NCI-H1694 treated with DMSO at 0.1 percent for 48 hours (cell line): ENCODE results near the gene STK10.

Experiments used
- DNase-seq: peaks from one replicate; lab custom pipeline; 2025; lab: John Stamatoyannopoulos, UW

The STK10 gene

DNA sequence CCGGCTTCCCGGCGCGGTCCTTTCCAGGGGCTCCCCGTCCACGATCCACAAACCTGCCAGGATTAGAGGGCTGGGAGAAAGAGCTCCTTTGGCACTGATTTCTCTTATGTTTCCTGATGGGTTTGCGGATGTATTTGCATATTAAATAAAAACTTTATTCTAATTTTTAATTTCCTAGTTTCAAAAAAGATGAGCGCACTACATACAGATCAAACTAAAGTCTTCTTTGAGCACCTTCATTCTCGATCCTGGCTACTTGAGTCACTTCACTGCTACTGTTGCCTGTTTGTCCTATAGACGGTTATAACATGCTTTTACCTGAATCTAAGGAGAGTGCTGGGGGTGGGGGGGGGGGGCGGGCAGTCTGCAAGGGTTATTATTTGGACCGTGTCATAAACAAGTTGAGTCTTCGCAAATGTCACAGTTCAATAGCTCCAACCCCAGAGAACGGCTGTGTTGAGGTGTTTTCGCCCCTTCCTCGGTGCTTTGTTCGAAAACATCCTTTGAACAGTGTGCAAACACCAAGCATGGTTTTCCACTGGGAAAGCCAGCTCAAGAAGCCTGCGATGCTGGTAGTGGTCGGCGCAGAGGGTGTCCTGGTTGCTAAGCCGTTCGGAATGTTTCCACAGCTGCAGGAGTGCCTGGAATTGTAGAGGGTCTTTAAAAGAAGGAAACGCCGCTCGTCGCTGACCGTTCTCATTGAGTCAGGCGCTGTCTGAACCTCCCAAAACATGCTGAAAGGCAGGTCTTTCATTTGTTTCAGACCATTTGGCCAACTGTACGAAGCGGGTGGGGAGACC lies 1.1 kb upstream of the STK10 start:
- DNase-seq, result no peak

DNA sequence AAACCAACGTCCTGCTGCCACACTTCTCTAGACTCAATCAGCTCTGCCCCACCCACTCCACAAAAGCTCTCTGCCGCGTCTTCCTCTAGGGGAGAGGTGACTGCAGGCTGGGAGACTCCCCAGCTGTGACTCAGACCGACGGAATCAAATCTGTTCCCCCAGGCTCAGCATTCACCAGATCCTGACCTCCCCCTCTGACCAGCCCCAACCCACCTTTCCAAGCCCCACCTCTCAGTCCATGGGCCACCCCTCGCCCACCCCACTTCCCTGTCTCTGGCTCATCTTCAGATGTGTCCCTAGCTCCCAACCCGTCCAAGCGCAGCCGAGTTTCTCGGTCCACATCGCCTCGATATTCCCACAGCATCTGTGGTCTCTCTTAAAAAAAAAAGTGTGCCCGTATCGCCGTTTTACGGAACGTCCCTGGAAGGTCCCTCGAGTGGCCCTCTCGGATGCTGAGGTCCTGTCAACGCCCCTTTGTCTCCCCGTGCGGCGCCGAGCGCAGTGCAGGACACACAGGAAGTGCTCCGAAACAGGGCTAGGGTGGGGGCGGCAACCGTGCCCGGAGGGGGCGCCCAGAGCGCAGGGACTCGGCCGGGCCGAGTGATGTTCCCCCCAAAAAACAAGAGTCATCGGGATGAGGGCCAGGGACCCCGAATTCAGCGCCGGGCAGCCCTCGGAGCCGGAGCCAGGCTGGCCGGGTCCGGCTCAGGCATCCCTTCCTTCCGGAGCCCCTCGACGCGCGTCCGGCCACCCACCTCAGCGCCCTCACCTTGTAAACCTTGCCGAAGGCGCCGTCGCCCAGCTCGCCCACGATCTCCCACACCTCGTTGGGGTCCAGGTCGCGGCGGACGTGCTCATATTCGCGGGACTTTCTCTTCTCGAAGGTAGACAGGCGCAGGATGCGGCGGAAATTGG lies 649 bp downstream of the STK10 start:
- no peak for DNase-seq

- no peak for DNase-seq
Measured at GRCh38 chr5:172186114-172186695, 1.8 kb downstream of the STK10 start.

GRCh38 chr5:172185096-172185461 lies 2.9 kb downstream of the STK10 start:
- DNase-seq, result no peak

DNA sequence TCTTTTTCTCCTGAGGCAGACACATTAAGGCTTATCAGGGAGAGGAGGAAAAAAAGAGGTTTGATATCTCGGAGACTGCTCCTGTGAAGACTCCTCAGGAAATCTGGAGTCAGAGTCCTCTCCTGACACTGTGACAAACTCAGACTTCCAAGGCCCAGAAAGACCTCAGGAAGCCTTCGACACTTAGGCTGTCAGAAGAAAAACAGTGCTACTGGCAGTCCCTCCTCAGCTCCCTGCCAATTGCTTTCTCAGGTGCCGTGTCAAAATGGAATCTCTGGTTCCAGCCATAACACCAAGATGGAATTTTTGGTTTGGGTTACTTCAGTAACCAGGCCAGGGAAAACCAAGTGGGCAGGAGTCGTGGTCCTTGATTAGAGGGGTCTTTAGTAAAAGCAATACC lies 4.1 kb downstream of the STK10 start:
- no peak for DNase-seq

DNA sequence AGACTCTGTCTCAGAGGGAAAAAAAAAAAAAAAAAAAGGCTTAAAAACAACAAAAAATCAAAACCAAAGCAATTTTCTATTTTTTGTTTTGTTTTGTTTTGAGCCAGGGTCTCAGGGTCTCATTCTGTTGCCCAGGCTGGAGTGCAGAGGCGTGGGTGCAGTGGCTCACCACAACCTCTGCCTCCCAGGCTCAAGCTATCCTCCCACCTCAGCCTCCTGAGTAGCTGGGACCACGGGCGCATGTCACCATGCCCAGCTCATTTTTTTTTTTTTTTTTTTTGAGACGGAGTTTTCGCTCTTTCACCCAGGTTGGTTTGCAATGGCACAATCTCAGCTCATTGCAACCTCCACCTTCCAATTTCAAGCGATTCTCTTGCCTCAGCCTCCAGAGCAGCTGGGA lies 5.7 kb downstream of the STK10 start:
- no peak for DNase-seq

GRCh38 chr5:172180936-172181335 lies 7.1 kb downstream of the STK10 start:
- no peak for DNase-seq

DNA sequence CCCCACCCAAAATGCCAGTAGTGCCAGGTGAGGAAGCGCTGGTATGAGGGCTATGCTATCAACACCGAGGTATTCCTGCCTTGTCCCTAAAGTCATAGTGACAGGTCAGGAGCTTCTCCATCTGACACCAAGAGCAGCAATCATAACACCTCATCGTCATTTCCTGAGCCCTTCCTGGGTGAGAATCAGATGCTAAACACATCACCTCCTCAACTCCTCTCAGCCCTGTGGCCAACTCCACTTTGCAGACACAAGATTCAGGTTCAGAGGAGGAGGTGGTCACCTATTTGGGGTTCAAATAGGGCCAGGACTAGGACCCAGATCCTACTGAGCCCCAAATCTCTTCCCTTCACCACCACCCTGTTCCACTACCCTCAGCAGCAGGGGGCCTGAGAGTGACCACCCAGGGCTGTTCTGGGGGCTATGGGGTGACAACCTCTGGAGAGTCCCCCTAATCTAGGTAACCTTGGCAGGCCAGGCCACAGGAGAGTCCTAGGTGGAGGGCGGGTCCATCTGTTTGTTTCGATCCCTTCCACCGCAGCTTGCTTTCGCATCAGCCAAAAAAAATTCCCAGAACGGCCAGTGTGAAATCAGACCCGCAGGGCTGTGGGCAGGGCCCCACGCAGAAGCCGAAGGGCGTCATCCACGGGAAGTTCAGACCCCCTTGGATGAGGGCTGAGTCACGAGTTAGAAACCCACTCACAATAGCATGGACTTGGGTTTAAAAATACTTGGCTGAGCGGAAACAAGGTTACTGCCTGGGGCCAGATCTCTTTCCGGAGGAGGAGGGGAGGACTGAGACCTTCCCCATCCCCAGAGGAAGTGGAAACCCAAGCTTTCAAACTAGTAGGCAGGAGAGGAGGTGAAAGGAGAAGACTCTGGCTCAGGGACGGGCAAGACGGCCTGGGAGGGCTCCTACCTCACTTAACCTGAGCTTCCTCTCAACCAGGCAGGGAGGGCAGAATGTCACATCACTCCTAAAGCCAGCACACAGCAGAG lies 8.7 kb downstream of the STK10 start:
- DNase-seq, result no peak

- no peak for DNase-seq
Measured at GRCh38 chr5:172178301-172178987, 9.6 kb downstream of the STK10 start.

- no peak for DNase-seq
Measured at GRCh38 chr5:172177176-172177575, 10.8 kb downstream of the STK10 start.

DNA sequence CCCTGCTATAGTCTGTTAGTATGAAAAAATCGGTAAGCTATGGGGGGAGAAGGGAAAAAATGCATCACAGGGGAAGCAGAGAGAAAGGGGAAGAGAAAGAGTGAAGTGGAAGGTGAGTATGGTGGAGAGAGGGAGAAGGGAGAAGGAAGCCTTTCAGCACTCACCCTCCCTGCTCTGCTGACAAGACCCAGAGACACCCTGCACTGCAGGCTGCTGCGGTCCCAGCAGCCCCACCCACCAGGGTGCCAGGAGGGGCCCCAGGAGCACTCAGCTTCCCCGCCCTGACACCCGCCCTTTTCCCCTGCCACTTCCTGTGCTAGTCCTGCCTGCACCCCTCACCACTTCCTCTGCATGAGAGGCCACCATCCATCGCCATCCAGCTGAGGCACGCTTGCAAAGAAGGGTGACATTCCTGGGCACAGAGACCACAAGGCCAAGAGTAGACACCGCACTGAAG lies 12.7 kb downstream of the STK10 start:
- no peak for DNase-seq

DNA sequence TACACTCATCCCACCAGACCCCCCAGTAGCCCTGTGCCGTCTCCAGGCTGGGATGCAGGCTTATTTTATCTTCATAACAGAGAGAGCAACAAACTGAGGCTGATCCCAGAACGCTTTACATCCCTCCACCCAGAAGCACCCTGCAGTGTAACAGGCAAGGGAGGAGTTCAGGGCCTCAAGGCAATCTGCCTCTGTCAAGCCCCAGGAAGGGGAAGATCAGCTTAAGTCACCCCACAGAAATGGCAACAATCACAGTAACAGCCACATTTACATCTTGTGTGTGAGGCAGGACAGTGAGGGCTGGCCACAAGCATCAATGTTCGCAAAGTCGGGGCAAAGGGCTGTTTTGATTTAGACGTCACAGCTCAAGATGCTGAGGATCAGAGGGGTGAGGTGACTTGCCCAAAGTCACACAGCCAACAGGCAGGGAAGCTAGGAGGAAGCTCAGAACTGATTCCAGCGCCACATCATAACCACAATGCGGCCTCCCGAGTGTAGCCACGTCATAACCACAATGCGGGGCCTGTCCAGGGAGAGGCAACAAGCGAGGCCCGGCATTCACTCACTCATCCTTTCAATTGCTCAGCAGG lies 14.4 kb downstream of the STK10 start:
- DNase-seq, result no peak

GRCh38 chr5:172172912-172173563 lies 15.0 kb downstream of the STK10 start:
- DNase-seq, result no peak

DNA sequence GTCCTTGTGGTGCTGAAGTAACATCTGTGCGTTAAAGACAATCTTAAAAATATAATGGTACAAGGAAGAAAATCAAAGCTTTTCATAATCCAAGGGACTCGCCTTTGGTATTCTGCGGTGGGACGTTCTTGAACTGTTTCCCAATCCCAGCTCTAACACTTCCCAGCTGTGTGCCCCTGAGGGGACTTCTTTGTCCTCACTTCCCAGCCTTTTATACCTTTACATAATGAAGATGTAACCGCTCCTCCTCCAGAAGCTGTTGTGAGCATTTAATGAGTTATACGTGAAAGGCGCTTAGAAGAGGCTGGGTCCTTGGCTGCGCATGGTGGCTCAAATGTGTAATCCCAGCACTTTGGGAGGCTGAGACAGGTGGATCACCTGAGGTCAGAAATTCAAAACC lies 16.9 kb downstream of the STK10 start:
- no peak for DNase-seq

- DNase-seq, result no peak
Measured at GRCh38 chr5:172170251-172170701, 17.7 kb downstream of the STK10 start.

DNA sequence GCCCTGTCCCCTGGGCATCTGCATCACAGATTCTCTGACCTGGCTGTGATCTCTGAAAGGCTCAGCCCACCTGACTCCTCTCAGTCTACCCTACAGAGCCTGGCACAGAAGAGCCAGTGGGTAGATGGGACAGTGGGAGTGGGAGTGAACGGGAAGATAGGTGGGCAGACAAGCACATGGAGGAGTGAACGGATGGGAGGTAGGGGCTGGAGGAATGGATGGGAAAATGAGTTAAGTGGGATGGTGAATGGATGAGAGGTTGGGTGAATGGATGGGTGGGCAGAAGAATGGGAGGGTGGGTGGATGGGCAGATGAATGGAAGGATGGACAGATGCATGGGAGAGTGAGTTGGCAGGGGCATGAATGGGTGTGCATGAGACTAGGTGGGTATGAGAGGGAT lies 18.8 kb downstream of the STK10 start:
- no peak for DNase-seq

DNA sequence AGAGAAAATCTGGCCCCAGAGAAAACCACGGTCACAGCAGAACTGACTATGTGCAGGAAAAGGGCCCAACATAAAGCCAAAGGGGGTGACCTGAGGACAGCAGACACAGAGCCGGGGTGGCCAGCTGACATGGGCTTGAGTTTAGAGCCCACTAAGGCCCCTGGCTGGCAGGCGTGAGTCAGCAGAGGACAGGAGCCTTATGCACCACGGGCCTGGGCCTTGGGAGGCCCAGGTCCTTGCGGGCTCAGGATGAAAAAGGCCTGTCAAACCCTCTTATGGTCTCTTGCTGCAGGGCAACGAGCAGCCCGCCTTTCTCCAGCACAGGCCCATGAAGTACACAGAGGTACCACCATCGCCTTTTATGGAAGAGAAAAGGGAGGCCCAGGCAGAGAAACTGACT lies 19.7 kb downstream of the STK10 start:
- DNase-seq, result no peak

GRCh38 chr5:172167895-172168294 lies 20.1 kb downstream of the STK10 start:
- DNase-seq, result no peak

DNA sequence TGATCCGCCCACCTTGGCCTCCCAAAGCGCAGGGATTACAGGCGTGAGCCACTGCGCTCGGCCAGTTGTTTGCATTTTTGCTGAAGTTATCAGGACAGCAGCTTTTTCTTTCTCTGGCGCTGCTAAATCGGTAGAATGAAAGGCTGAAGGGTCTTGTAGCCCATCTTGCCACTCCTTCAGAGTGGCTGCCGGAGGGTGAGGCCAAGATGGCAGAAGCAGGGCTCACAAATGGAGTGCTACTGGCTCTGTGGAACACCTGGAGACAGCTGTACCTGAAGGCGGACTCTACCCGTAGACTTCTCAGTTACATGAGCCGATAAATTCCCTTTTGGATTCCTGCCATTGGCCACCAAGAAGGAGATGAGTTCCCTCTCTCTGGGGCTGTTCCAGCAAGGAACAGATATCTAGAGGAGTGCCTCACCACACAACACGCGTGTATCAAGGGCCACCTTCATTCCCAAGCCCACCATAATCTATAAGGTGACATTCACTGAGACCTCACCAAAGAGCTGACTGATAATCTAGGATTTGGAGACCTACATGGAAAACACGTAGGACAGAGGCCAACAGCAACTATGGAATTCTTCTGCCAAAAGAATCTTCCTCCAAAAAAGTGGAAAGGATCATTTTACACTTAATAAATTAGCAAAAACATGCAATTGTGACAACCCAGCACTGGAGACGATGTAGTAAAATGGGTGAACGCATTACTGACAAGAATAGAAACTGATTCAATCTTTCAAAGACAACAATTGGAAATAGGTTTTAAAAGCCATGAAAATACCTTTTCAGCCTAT lies 21.8 kb downstream of the STK10 start:
- DNase-seq, result no peak
